Effector CD8-positive, alpha-beta T cell (primary cell): ENCODE data around the gene PEX11A.

Experiments used
- DNase-seq: peaks from one replicate; lab custom pipeline; 2025; lab: John Stamatoyannopoulos, UW

PEX11A gene

GRCh38 chr15:89675606-89676005 is 14.9 kb downstream of the PEX11A start:
- DNase-seq, result no peak

- DNase-seq, result no peak
Measured at GRCh38 chr15:89674526-89674925, 16.0 kb downstream of the PEX11A start.

- no peak for DNase-seq
Measured at GRCh38 chr15:89673165-89673512, 17.4 kb downstream of the PEX11A start.

- DNase-seq, result no peak
Measured at GRCh38 chr15:89672221-89673164, 18.1 kb downstream of the PEX11A start.

GRCh38 chr15:89671687-89672086 is 18.9 kb downstream of the PEX11A start:
- no peak for DNase-seq

GRCh38 chr15:89670971-89671560 is 19.5 kb downstream of the PEX11A start:
- DNase-seq, result no peak

- no peak for DNase-seq
Measured at GRCh38 chr15:89669941-89670340, 20.6 kb downstream of the PEX11A start.

GRCh38 chr15:89669309-89669865 is 21.2 kb downstream of the PEX11A start:
- DNase-seq, result no peak

GRCh38 chr15:89668171-89668570 is 22.4 kb downstream of the PEX11A start:
- DNase-seq, result no peak

- DNase-seq, result no peak
Measured at GRCh38 chr15:89667706-89667960, 22.9 kb downstream of the PEX11A start.

GRCh38 chr15:89666858-89667705 is 23.5 kb downstream of the PEX11A start:
- no peak for DNase-seq

GRCh38 chr15:89666184-89666857 is 24.2 kb downstream of the PEX11A start:
- no peak for DNase-seq

GRCh38 chr15:89665449-89666181 is 24.9 kb downstream of the PEX11A start:
- no peak for DNase-seq

GRCh38 chr15:89664441-89665350 is 25.9 kb downstream of the PEX11A start:
- no peak for DNase-seq

GRCh38 chr15:89662893-89663626 is 27.5 kb downstream of the PEX11A start:
- DNase-seq, result no peak

- DNase-seq, result no peak
Measured at GRCh38 chr15:89660556-89660955, 30.0 kb downstream of the PEX11A start.

GRCh38 chr15:89659295-89659694 is 31.3 kb downstream of the PEX11A start:
- DNase-seq, result no peak

GRCh38 chr15:89657686-89658200 is 32.8 kb downstream of the PEX11A start:
- no peak for DNase-seq
